ENCODE measurements around the gene FMN1.

DNA sequence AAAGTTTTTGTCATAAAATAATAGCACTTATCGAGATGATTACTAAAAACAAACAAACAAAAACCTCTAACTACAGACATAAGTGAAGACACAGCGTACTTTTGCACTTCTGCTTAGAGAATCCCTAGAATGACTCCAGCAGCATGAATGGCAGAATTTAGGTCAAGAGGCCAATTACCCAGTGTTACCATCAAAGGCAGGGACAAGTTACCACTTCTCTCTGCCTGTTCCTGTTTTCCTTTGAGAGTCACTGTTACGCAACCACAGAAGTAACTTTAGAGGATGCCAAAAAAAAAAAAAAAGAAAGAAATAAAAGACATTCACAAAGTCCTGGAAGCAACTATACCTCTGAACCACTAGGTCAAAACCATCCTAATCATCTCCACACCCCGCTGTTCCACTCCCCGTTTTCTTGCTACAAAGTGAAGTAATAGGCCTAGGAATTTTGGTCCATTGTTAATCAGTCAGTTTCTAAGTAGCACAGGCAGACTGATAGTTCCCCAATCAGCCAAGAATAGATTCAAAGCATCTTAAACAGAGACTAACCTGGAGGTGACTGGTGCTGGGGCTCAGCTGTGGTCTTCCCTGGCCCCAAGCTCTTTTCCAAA is 41.9 kb downstream of the FMN1 start:
- TF ChIP-seq EZH2 (IDR thresholded peaks at IDR 0.05; ENCODE audit: insufficient read depth, poor library complexity, severe bottlenecking) (no peak), EZH2phosphoT487 (IDR thresholded peaks at IDR 0.05; ENCODE audit: insufficient read depth, low read depth) (no peak)
